H9 (cell line): ENCODE measurements around the gene COL8A1. TPM values are rescaled to one million over a fixed set of nuclear protein-coding genes. Genes with fewer than 3 reads are reported as not detected.

Source experiments
- DNase-seq: peaks from one replicate; pipeline ENCODE4 v3.0.0-alpha.2; 2017
- H2AFZ ChIP-seq: one replicate; pipeline ENCODE4 v1.6.1; 2013; ENCODE audit warnings: mild to moderate bottlenecking, low read length, control low read depth, moderate library complexity
- H2AK5ac ChIP-seq: 2 replicates; pipeline ENCODE4 v1.6.1; 2013; ENCODE audit warnings: low read length, control low read depth, mixed read lengths; ENCODE audit not compliant: insufficient read length
- H2BK120ac ChIP-seq: one replicate; pipeline ENCODE4 v1.6.1; 2013; ENCODE audit warnings: low read depth, mild to moderate bottlenecking, low read length, control low read depth, inconsistent platforms; ENCODE audit not compliant: poor library complexity, severe bottlenecking
- H2BK12ac ChIP-seq: 2 replicates; pipeline ENCODE4 v1.6.1; 2013; ENCODE audit warnings: low read length, control low read depth, mixed read lengths, low read depth; ENCODE audit not compliant: insufficient read length
- H2BK15ac ChIP-seq: 2 replicates; pipeline ENCODE4 v1.6.1; 2013; ENCODE audit warnings: low read depth, low read length, control low read depth
- H2BK20ac ChIP-seq: one replicate; pipeline ENCODE4 v1.6.1; 2013; ENCODE audit warnings: low read depth, mild to moderate bottlenecking, low read length, control low read depth, inconsistent platforms; ENCODE audit not compliant: poor library complexity, severe bottlenecking
- H2BK5ac ChIP-seq: 2 replicates; pipeline ENCODE4 v1.6.1; 2013; ENCODE audit warnings: low read length, control low read depth, mixed read lengths; ENCODE audit not compliant: insufficient read length
- H3K14ac ChIP-seq: 2 replicates; pipeline ENCODE4 v1.6.1; 2013; ENCODE audit warnings: low read length, control low read depth; ENCODE audit not compliant: insufficient read depth
- H3K18ac ChIP-seq: 2 replicates; pipeline ENCODE4 v1.6.1; 2013; ENCODE audit warnings: low read depth, mild to moderate bottlenecking, mixed read lengths, low read length, control low read depth; ENCODE audit not compliant: insufficient read length
- H3K23ac ChIP-seq: 2 replicates; pipeline ENCODE4 v1.6.1; 2013; ENCODE audit warnings: low read length, control low read depth, mixed read lengths, low read depth; ENCODE audit not compliant: insufficient read length
- H3K23me2 ChIP-seq: 2 replicates; pipeline ENCODE4 v1.6.1; 2013; ENCODE audit warnings: low read depth, mild to moderate bottlenecking, mixed read lengths, low read length, control low read depth; ENCODE audit not compliant: insufficient read length, poor library complexity, severe bottlenecking
- H3K27ac ChIP-seq: 2 replicates; pipeline ENCODE4 v1.5.1; 2013; ENCODE audit warnings: low read length, control low read depth, mixed read lengths, low read depth; ENCODE audit not compliant: insufficient read length
- H3K27me3 ChIP-seq: 2 replicates; pipeline ENCODE4 v1.6.1; 2013; ENCODE audit warnings: low read length, control low read depth, inconsistent platforms; ENCODE audit not compliant: insufficient read depth
- H3K4ac ChIP-seq: 2 replicates; pipeline ENCODE4 v1.6.1; 2013; ENCODE audit warnings: low read depth, mild to moderate bottlenecking, control low read depth, inconsistent platforms, low read length, moderate library complexity
- H3K4me1 ChIP-seq: 2 replicates; pipeline ENCODE4 v1.6.1; 2013; ENCODE audit warnings: low read length, control low read depth, inconsistent platforms; ENCODE audit not compliant: insufficient read depth
- H3K4me2 ChIP-seq: 2 replicates; pipeline ENCODE4 v1.6.1; 2013; ENCODE audit warnings: low read length, control low read depth, mixed read lengths; ENCODE audit not compliant: insufficient read length, insufficient read depth
- H3K56ac ChIP-seq: 2 replicates; pipeline ENCODE4 v1.6.1; 2013; ENCODE audit warnings: low read depth, mild to moderate bottlenecking, mixed read lengths, low read length, control low read depth; ENCODE audit not compliant: insufficient read length
- H3K79me1 ChIP-seq: 2 replicates; pipeline ENCODE4 v1.6.1; 2013; ENCODE audit warnings: low read depth, mild to moderate bottlenecking, moderate library complexity, low read length, control low read depth, inconsistent platforms; ENCODE audit not compliant: insufficient read depth, poor library complexity, severe bottlenecking
- H3K79me2 ChIP-seq: 2 replicates; pipeline ENCODE4 v1.6.1; 2013; ENCODE audit warnings: low read length, control low read depth, inconsistent platforms; ENCODE audit not compliant: insufficient read depth
- H3K9ac ChIP-seq: 2 replicates; pipeline ENCODE4 v1.6.1; 2013; ENCODE audit warnings: low read length, control low read depth, mixed read lengths; ENCODE audit not compliant: insufficient read length; ENCODE audit errors: extremely low read depth
- H3K9me3 ChIP-seq: one replicate; pipeline ENCODE4 v1.6.1; 2013; ENCODE audit warnings: low read depth, low read length, inconsistent platforms; ENCODE audit not compliant: control insufficient read depth
- H3T11ph ChIP-seq: one replicate; pipeline ENCODE4 v1.6.1; 2013; ENCODE audit warnings: mild to moderate bottlenecking, low read length, control low read depth, inconsistent platforms
- H4K20me1 ChIP-seq: one replicate; pipeline ENCODE4 v1.6.1; 2013; ENCODE audit not compliant: control insufficient read depth, insufficient read length, insufficient read depth
- H4K5ac ChIP-seq: 2 replicates; pipeline ENCODE4 v1.6.1; 2013; ENCODE audit warnings: low read depth, mild to moderate bottlenecking, mixed read lengths, low read length, control low read depth; ENCODE audit not compliant: insufficient read length
- H4K8ac ChIP-seq: replicated peaks from 2 replicates; pipeline ENCODE4 v1.6.1; 2013; ENCODE audit warnings: low read length, control low read depth, mixed read lengths, low read depth; ENCODE audit not compliant: insufficient read length
- H4K91ac ChIP-seq: 2 replicates; pipeline ENCODE4 v1.6.1; 2013; ENCODE audit warnings: low read depth, mild to moderate bottlenecking, moderate library complexity, mixed read lengths, low read length, control low read depth; ENCODE audit not compliant: insufficient read length
- H3K27ac Mint-ChIP-seq, 3 experiments: 2 replicates in 2 of 3; 3 replicates in 1 of 3; pipeline ENCODE4 v1.8.0; 2020 to 2021; ENCODE audit warnings: mixed read lengths in 3 of 3, mild to moderate bottlenecking in 1 of 3, moderate library complexity in 1 of 3
- H3K27me3 Mint-ChIP-seq: 2 replicates; pipeline ENCODE4 v1.8.0; 2021; ENCODE audit warnings: low read depth, mild to moderate bottlenecking, moderate library complexity, mixed read lengths
- H3K36me3 Mint-ChIP-seq, 3 experiments: 2 replicates in 2 of 3; 3 replicates in 1 of 3; pipeline ENCODE4 v1.8.0; 2020 to 2021; ENCODE audit warnings: low read depth in 3 of 3, mixed read lengths in 3 of 3; ENCODE audit not compliant: insufficient read depth in 1 of 3
- H3K4me1 Mint-ChIP-seq, 2 experiments: 2 replicates each; pipeline ENCODE4 v1.8.0; 2020; ENCODE audit warnings: mixed read lengths in 2 of 2
- H3K4me3 Mint-ChIP-seq, 2 experiments: 2 replicates in 1 of 2; 3 replicates in 1 of 2; pipeline ENCODE4 v1.8.0; 2020 to 2021; ENCODE audit warnings: mild to moderate bottlenecking in 2 of 2, mixed read lengths in 2 of 2, moderate library complexity in 1 of 2
- H3K9me3 Mint-ChIP-seq, 2 experiments: 2 replicates in 1 of 2; 3 replicates in 1 of 2; pipeline ENCODE4 v1.8.0; 2020; ENCODE audit warnings: mild to moderate bottlenecking in 2 of 2, mixed read lengths in 2 of 2, moderate library complexity in 1 of 2
- CTCF ChIP-seq: fragments of 200-600 bp; sonication (generic); conservative IDR thresholded peaks from 3 replicates; pipeline ENCODE4 v1.8.0; 2021; ENCODE audit warnings: antibody characterized with exemption, mild to moderate bottlenecking
- WGBS: extraction: QIAGEN DNeasy Blood & Tissue Kit; methylation state at CpG from one replicate; pipeline ENCODE4 v1.1.7; 2013; ENCODE audit warnings: missing lambda C conversion rate, low lambda C conversion rate, mixed read lengths; ENCODE audit not compliant: insufficient read length; ENCODE audit errors: extremely low coverage; 5-methylcytosine and 5-hydroxymethylcytosine counted together
- total RNA-seq: library from RNA; stranded (reverse); gene quantifications from 2 replicates; pipeline ENCODE4 v1.2.1, GENCODE V29; 2021

The COL8A1 gene
- total RNA-seq, 1 experiment from 2014 or later = 0.17 TPM

- no peak for TF ChIP-seq CTCF
- Mint-ChIP-seq H3K4me1 (peaks cover 10 to 12% of the 10 kb centered on the region in 2 experiments), H3K4me3 (no peak overlapping the region), H3K27ac (no peak overlapping the region), H3K9me3 (no peaks in the 10 kb centered on the region), H3K27me3 (no peaks in the 10 kb centered on the region), H3K36me3 (no peaks in the 10 kb centered on the region)
- no peak overlapping the region for H2BK12ac ChIP-seq
- no peak overlapping the region for H2BK5ac ChIP-seq
- no peak overlapping the region for H2AFZ ChIP-seq
- no peak overlapping the region for H4K8ac ChIP-seq
- no peak overlapping the region for H3K4me2 ChIP-seq
- no peak overlapping the region for H3K27ac ChIP-seq
- no peaks in the 10 kb centered on the region for H3K27me3 ChIP-seq
- H3K9me3 ChIP-seq = no peaks in the 10 kb centered on the region
- H3K79me2 ChIP-seq = no peaks in the 10 kb centered on the region
- no peak overlapping the region for H2BK20ac ChIP-seq
- H3K56ac ChIP-seq = no peak overlapping the region
- H2BK120ac ChIP-seq = no peak overlapping the region
- H3K4me1 ChIP-seq = no peaks in the 10 kb centered on the region
- no peak overlapping the region for H4K5ac ChIP-seq
- no peak overlapping the region for H3K9ac ChIP-seq
- no peak overlapping the region for H4K91ac ChIP-seq
- no peaks in the 10 kb centered on the region for H3K79me1 ChIP-seq
- H4K20me1 ChIP-seq = no peaks in the 10 kb centered on the region
- H3K4ac ChIP-seq = no peak overlapping the region
- no peak overlapping the region for H3K18ac ChIP-seq
- no peak overlapping the region for H2AK5ac ChIP-seq
- no peak overlapping the region for H2BK15ac ChIP-seq
- no peak overlapping the region for H3K23ac ChIP-seq
- DNase-seq = no peak
- WGBS = no CpG with 5 or more reads among the region's 2 CpGs
- no peak overlapping the region for H3K14ac ChIP-seq
- H3K23me2 ChIP-seq = no peaks in the 10 kb centered on the region
- H3T11ph ChIP-seq = no peak overlapping the region
Measured at GRCh38 chr3:99768808-99769501, 130.6 kb downstream of the COL8A1 start.
